Loucy (cell line): ENCODE measurements around the gene MYL11.

Experiments
- H2AFZ ChIP-seq: fragments of 200-600 bp; sonication (generic); 2 replicates; pipeline ENCODE4 v1.6.0; 2016; ENCODE audit warnings: antibody characterized with exemption, mild to moderate bottlenecking, low read length, moderate library complexity
- H3F3A ChIP-seq: fragments of 200-600 bp; 2 replicates; pipeline ENCODE4 v1.6.0; 2016; ENCODE audit warnings: antibody characterized with exemption, low read depth, mild to moderate bottlenecking
- H3K27me3 ChIP-seq: fragments of 200-600 bp; sonication (generic); 2 replicates; pipeline ENCODE4 v1.6.1; 2014; ENCODE audit warnings: low read length, mild to moderate bottlenecking; ENCODE audit not compliant: insufficient read depth, poor library complexity, severe bottlenecking
- H3K36me3 ChIP-seq: fragments of 200-600 bp; sonication (generic); 2 replicates; pipeline ENCODE4 v1.6.1; 2016; ENCODE audit warnings: low read length; ENCODE audit not compliant: insufficient read depth
- H3K4me1 ChIP-seq: fragments of 200-600 bp; sonication (generic); 2 replicates; pipeline ENCODE4 v1.5.1; 2014; ENCODE audit warnings: low read length, mild to moderate bottlenecking; ENCODE audit not compliant: insufficient read depth, poor library complexity, severe bottlenecking
- H3K4me2 ChIP-seq: fragments of 200-600 bp; sonication (generic); 2 replicates; pipeline ENCODE4 v1.6.0; 2014; ENCODE audit warnings: antibody characterized with exemption, low read length, low read depth, mild to moderate bottlenecking; ENCODE audit not compliant: poor library complexity, severe bottlenecking
- H3K4me3 ChIP-seq: fragments of 200-600 bp; sonication (generic); 2 replicates; pipeline ENCODE4 v1.5.1; 2014; ENCODE audit warnings: low read length, mild to moderate bottlenecking, mixed read lengths; ENCODE audit not compliant: poor library complexity, severe bottlenecking
- H3K79me2 ChIP-seq: fragments of 200-600 bp; sonication (generic); 2 replicates; pipeline ENCODE4 v1.6.1; 2014; ENCODE audit warnings: low read length; ENCODE audit not compliant: insufficient read depth
- H3K9ac ChIP-seq: fragments of 200-600 bp; sonication (generic); 2 replicates; pipeline ENCODE4 v1.6.0; 2014; ENCODE audit warnings: mild to moderate bottlenecking, low read depth, low read length, moderate library complexity; ENCODE audit not compliant: poor library complexity, severe bottlenecking
- H3K9me2 ChIP-seq: fragments of 200-600 bp; sonication (generic); replicated peaks from 2 replicates; pipeline ENCODE4 v1.6.1; 2016; ENCODE audit warnings: low read depth, low read length, mixed read lengths
- H3K9me3 ChIP-seq: fragments of 200-600 bp; sonication (generic); 2 replicates; pipeline ENCODE4 v1.6.1; 2014; ENCODE audit warnings: mild to moderate bottlenecking, antibody characterized with exemption, low read length, low read depth; ENCODE audit not compliant: insufficient read depth
- H4K20me1 ChIP-seq: fragments of 200-600 bp; sonication (generic); 2 replicates; pipeline ENCODE4 v1.6.0; 2014; ENCODE audit warnings: antibody characterized with exemption, low read length, mild to moderate bottlenecking; ENCODE audit not compliant: insufficient read depth, poor library complexity, severe bottlenecking
- CTCF ChIP-seq: fragments of 200-600 bp; sonication (generic); conservative IDR thresholded peaks from 2 replicates; pipeline ENCODE4 v1.5.1; 2014; ENCODE audit warnings: mild to moderate bottlenecking, antibody characterized with exemption, low read length
- EZH2phosphoT487 ChIP-seq: fragments of 200-600 bp; IDR thresholded peaks from 2 replicates; pipeline ENCODE4 v1.6.1; 2018; ENCODE audit warnings: antibody characterized with exemption, mild to moderate bottlenecking, moderate library complexity, borderline replicate concordance

Gene MYL11

GRCh38 chr16:30371248-30371816 lies 3.3 kb upstream of the MYL11 start:
- Histone ChIP-seq H3F3A (no peaks in the 10 kb centered on the region), H3K27me3 (no peaks in the 10 kb centered on the region), H4K20me1 (peaks cover 34% of the 10 kb centered on the region), H3K4me1 (peaks cover 31% of the 10 kb centered on the region), H3K9ac (peak overlapping the region; percentile 83), H3K79me2 (peaks cover 41% of the 10 kb centered on the region), H3K9me2 (no peaks in the 10 kb centered on the region), H2AFZ (peak overlapping the region; percentile 18; the same call in 1 of the 2 replicates), H3K9me3 (no peaks in the 10 kb centered on the region), H3K4me2 (peak overlapping the region; percentile 92), H3K4me3 (peak overlapping the region; percentile 74), H3K36me3 (no peaks in the 10 kb centered on the region)
- TF ChIP-seq EZH2phosphoT487 = no peak
- TF ChIP-seq CTCF = peak; percentile 37; the same call in 1 of the 2 replicates

GRCh38 chr16:30372038-30372712 lies 2.4 kb upstream of the MYL11 start:
- peaks cover 31% of the 10 kb centered on the region for H3K4me1 ChIP-seq
- peak overlapping the region; percentile 74 for H3K4me3 ChIP-seq
- H3K27me3 ChIP-seq = no peaks in the 10 kb centered on the region
- peaks cover 27% of the 10 kb centered on the region for H4K20me1 ChIP-seq
- no peak for TF ChIP-seq EZH2phosphoT487
- no peak for TF ChIP-seq CTCF
- H3F3A ChIP-seq = peaks cover 6% of the 10 kb centered on the region
- no peaks in the 10 kb centered on the region for H3K9me2 ChIP-seq
- H3K4me2 ChIP-seq = peak overlapping the region; percentile 92
- no peaks in the 10 kb centered on the region for H3K9me3 ChIP-seq
- H3K36me3 ChIP-seq = no peaks in the 10 kb centered on the region
- no peak overlapping the region for H2AFZ ChIP-seq
- peak overlapping the region; percentile 83 for H3K9ac ChIP-seq
- H3K79me2 ChIP-seq = peaks cover 33% of the 10 kb centered on the region

GRCh38 chr16:30372725-30373124 lies 1.9 kb upstream of the MYL11 start:
- H3K9me2 ChIP-seq = no peaks in the 10 kb centered on the region

More at GRCh38 chr16:30372725-30373124, 1.9 kb upstream of the MYL11 start:
- Histone ChIP-seq H3K4me3 (no peak overlapping the region), H3K27me3 (no peaks in the 10 kb centered on the region), H4K20me1 (peaks cover 22% of the 10 kb centered on the region), H3K36me3 (no peaks in the 10 kb centered on the region), H3K4me1 (peaks cover 31% of the 10 kb centered on the region), H3K9me3 (no peaks in the 10 kb centered on the region), H3K4me2 (no peak overlapping the region), H3F3A (peaks cover 10% of the 10 kb centered on the region), H3K9ac (peak overlapping the region; percentile 83), H2AFZ (no peak overlapping the region), H3K79me2 (peaks cover 27% of the 10 kb centered on the region)
- TF ChIP-seq CTCF = no peak
- TF ChIP-seq EZH2phosphoT487 = no peak
